Subcutaneous adipose tissue (tissue), 4 donors: ENCODE data around the gene CSGALNACT2. TPM values are rescaled to one million over a fixed set of nuclear protein-coding genes. Genes with fewer than 3 reads are reported as not detected.

Source experiments
- CTCF ChIP-seq: fragments of 450-650 bp; IDR thresholded peaks from one replicate; pipeline ENCODE4 v1.5.1; 2016; ENCODE audit warnings: low read depth, mild to moderate bottlenecking, control low read depth, antibody characterized with exemption, moderate library complexity
- total RNA-seq, 4 donors: library from RNA; depleted of rRNA; stranded (reverse); fragments of >200 nt; gene quantifications; one replicate each; pipeline ENCODE4 v1.1.0, GENCODE V29; 2016

The CSGALNACT2 gene
- total RNA-seq, 4 donors from 2014 or later: 23.9 to 94.3 (median 41.1) TPM

DNA sequence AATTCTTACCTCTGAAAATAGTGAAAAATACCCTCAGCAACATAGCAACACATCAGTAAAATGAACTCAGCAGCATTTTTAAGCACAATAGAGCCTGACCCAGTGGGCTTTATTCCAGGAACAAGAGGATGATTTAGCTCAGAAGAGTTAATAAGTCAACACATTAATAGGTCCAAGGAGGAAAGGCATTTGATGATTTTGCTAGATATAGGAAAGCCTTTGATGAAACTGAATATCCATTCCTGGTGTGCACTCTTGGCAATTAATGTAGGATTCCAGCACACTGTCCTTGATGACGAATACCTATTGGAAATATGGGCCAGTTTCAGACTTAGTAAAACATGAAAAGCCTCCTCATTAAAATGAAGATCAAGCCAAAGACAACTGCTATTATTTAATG lies 86.1 kb downstream of the CSGALNACT2 start:
- no peak for TF ChIP-seq CTCF

DNA sequence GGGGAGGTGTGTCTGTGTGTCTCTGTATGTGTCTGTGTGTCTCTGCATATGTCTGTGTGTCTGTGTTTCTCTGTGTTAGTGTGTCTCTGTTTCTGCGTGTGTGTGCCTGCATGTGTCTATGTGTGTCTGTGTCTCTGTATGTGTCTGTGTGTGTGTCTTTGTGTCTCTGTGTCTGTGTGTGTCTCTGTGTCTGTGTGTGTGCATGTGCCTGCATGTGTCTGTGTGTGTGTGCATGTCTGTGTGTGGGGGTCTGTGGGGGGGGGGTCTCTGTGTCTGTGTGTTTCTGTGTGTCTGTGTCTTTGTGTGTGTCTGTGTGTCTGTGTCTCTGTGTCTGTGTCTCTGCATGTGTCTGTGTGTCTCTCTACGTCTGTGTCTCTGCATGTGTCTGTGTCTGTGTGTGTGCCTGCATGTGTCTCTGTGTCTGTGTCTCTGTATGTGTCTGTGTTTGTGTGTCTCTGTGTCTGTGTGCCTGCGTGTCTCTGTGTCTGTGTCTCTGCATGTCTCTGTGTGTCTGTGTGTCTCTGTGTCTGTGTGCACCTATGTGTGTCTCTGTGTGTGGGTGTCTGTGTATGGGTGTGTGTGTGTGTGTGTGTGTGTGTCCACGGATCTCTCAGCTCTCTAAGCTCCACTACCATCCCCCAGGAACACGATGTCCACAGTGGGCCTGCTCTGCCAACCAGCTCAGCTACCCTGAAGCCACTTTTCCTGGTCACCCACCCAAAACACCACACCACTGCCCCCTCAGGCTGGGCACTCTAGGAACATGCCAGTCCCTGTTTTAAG lies 87.0 kb downstream of the CSGALNACT2 start:
- no peak for TF ChIP-seq CTCF

- TF ChIP-seq CTCF: no peak
Observed at GRCh38 chr10:43225787-43226153, 87.5 kb downstream of the CSGALNACT2 start.

- TF ChIP-seq CTCF: no peak
Observed at GRCh38 chr10:43226441-43226840, 88.2 kb downstream of the CSGALNACT2 start.

- TF ChIP-seq CTCF: no peak
Observed at GRCh38 chr10:43226851-43227845, 88.9 kb downstream of the CSGALNACT2 start.

DNA sequence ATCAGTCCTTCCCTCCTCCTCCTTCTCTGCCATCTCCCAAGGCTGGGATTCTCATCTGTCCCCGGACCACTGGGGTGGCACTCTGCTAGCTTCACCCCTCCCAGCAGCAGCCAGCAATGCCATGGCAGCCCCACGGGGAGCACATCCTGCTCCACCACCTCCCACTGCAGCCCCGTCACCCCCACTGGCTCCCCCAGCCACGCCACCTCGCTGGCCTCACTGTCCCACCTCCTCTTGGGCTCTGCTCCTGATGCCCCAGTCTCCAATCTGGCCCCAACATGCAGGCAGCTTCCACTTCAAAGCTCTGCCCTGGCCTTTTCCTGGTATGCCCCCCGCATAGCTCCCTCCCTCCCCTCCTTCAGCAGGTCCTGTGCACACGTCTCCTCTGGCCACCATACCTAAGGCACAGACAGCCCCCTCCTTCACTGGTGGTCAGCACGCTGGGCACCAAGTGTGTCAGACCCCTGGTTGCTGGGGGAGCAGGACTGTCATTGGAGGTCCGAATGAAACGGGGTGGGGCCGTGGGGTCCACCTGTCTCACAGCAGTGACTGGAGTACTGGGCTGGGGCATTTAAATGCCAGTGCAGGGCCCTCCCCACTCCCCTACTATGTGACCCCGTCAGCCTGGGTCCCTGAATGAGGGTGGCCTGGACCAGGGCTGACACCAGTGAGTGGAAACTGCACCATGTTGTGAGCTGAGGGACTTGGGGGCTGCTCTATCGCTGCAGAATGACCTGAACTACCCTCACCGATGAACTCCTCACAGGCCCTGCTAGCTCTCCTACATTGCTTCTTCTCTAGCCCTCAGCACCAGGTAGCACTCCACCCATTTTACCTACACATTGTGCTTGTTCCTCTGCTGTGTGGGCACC lies 89.9 kb downstream of the CSGALNACT2 start:
- TF ChIP-seq CTCF: no peak
